GM19193 (cell line): Measurements from ENCODE around the gene KLHL3.

Experiments used
- POLR2A ChIP-seq: IDR thresholded peaks from 4 replicates; pipeline ENCODE4 v1.6.1; 2011; ENCODE audit not compliant: insufficient read depth, insufficient read length; ENCODE audit errors: extremely low read depth

KLHL3 gene

DNA sequence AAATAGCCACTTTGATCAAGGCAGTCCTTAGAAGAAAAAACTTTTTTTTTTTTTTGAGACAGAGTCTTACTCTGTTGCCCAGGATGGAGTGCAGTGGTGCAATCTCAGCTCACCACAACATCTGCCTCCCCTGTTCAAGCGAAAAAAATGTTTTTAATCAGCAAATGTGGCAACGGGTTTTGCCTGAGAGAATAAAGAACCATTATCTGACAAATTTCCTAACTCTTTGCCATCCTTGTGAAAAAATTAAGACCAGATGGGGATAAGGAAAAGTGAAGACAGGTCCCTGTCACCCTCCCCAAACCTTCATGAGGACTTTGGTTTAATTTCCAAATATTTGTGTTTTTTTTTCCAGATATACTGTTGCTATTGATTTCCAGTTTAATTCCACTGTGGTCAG is 129.5 kb downstream of the KLHL3 start:
- TF ChIP-seq POLR2A, result no peak

DNA sequence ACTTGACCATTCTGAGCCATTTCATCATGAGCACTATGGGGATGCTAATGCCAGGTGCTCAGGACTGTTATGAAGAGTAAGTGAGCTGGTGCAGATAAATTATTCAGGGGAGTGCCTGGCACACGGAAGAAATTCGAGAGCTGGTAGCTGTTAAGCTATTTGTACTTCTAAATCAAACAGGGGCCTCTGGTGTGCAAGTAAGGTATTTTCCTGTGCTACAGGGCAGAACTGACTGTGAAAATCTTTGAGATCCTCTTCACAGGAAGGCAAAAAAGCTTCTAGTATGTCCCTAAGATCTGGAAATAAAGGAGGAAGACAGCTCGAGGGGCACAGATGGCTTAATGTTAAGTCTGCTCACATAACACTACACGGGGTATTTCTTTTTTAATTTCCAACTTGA is 130.5 kb downstream of the KLHL3 start:
- TF ChIP-seq POLR2A, result no peak

DNA sequence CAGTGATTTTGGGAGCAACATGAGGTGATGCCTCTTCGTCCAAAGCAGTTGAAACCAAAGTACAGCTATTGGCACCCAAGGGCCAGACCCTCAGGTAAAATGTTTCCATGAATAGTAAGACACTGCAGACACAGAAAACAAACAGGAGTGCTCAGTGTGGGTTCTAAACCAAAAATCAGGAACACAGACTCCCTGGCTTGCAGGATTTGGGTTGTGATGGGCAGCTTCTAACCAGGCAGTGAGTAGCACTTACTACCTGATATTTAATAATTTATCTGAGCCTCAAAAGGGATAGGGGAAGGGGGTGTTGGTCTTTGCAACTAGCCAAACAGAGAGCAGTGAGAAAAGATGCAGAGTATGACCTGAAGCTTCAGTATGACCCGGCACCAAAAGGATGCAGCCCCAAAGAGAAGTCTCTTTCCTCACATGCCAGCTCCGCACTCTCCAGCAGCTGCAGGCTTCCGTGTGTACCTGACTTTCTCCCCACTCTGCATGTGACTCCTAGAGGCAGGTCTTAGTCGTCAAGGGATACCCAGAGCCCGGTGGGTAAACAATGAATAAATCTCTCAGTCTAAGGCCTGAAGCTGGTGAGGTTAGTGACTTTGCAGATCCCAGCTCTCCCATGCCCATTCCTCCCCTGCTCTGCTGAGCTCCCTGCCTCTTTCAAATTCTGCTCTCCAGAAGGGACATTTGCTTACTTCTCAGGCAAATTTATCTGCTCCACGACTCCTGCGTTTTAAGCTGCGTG is 131.4 kb downstream of the KLHL3 start:
- TF ChIP-seq POLR2A, result no peak

DNA sequence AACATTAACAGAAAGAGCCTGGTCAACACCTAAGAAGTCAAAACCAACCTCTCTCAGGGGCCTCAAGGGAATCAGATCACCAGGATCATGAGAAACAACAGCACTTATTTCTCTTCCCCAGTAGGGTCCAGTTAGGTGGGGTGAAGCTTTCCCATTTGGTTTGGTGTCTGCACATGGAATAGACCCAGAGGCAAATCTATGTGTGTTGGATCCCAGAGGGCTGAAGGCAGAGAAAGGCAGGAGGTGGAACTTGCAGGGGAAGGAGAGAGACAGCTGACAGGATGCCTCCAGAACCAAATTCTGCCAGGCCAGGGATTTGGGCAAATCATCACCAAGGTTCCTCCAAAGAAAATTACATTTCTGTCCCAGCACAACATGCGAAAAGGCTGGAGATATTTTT is 132.0 kb downstream of the KLHL3 start:
- TF ChIP-seq POLR2A, result no peak

DNA sequence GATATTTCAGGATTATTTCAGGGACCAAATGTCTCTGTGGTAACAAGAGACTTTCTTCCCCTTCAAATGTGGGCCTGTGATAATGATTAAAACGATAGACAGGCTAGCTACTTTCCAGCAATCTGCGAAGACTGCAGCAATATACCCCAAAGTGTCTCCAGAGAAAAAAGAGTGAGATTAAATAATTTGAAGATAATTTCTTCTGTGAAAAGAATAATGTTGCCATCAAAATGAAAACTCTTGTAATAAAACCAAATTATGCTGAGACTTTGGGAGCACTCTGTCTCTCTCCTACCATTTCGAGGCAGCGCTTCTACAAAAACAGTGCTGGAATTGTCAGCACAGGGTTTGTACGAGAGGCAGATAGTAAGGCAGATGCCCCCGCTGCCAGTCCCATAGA is 132.5 kb downstream of the KLHL3 start:
- no peak for TF ChIP-seq POLR2A

DNA sequence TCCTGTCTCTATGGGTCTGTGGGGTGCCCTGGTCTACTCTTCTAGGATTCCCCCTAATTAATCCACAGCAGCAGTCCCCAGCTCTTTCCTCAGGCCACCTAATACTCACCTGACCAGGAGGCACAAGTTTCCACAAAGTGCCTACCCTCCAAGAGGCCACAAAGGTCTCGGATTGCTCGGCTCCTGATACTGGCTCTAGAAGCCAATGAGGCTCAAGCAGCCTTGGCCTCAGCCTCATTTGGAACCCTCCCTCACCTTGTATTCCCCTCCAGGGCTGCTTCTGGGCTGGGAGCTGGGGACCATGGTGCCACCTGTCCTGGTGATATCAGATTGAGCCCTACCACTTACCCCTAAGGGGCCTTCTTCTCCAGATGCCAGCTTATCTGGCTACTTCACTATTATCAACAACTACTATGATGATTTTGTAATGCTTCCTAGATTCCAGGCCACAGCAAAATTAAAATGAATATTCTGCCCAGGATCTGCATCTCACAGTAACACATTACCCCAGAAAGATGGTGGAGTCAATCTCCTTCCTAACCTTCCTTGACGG is 133.1 kb downstream of the KLHL3 start:
- no peak for TF ChIP-seq POLR2A

DNA sequence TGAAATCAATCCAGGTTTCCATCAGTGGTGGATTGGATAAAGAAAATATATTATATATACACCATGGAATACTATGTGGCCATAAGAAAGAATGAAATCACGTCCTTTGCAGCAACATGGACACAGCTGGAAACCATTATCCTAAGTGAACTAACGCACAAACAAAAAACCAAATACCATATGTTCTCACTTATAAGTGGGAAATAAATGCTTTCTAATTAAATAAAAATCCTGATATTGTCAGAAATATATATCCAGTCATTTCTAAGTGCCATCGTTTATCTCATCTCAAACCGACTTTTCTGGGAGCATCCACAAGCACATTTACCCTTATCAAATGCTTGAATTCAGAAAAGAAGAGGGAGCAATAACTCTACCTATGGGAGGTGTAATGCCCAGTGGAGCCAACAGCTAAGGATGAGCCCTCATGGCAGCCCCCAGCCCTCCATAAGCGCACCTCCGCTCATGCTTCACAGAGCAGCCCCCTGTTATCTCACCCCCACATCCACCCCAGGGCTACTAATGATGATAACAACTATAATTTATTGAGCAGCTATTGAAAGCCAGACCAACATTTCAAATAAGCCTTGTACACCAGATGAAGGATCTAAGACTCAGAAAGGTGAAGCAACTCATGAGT is 135.0 kb downstream of the KLHL3 start:
- no peak for TF ChIP-seq POLR2A

DNA sequence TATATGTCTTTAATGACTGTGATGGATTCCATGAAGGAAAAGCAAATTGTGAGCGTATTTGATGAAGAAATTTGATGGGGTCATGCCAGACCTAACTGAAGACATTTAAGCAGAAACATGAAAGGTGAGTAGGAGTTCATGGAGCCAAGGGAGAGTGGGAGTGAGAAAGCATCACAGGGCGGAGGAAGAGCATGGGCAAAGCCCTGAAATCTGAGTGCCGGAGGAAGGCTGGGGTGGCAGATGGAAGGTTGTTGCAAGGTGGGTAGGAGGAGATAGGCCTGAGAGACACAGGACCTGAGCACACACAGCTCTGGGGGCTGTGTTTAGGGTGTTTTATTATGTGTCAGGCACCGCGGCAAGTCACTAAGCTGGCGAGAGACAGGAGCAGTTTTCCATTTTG is 136.4 kb downstream of the KLHL3 start:
- TF ChIP-seq POLR2A, result no peak

DNA sequence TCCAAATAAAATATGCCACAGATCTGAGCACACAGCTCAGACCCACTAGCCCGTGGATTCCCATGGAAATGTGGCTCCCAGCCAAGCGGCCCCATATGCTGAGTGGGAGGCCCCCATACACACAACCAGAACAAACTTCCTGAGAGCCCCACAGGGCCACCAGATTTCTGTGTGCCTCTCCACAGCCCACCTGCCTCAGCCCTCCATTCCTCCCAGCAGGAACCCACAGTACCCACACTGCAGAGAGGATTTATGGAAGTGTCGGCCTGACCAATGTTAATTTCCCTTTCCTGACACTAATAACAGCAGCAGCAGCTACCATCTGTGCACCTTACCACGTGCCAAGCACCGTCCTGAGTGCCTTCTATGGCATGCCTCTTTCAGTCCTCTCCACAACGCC is 137.5 kb downstream of the KLHL3 start:
- TF ChIP-seq POLR2A, result no peak

DNA sequence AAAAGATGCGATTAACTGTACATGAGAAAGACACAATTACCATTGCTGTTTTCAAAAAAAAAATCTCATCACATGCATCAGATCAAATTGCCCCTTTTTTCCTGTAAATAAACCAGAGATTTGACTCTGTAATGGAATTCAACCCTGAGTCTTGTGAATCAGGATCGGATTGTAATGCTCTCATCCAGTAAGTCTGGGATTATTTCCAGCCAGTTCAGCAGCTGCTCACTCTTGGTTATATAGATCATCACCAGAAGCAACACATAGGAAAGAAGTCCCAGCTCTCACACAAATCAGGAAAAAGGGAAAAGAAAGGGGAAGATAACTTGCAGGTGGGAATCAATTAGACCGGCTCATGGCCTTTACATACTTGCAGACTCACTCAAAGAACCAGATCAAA is 138.9 kb downstream of the KLHL3 start:
- TF ChIP-seq POLR2A, result no peak

DNA sequence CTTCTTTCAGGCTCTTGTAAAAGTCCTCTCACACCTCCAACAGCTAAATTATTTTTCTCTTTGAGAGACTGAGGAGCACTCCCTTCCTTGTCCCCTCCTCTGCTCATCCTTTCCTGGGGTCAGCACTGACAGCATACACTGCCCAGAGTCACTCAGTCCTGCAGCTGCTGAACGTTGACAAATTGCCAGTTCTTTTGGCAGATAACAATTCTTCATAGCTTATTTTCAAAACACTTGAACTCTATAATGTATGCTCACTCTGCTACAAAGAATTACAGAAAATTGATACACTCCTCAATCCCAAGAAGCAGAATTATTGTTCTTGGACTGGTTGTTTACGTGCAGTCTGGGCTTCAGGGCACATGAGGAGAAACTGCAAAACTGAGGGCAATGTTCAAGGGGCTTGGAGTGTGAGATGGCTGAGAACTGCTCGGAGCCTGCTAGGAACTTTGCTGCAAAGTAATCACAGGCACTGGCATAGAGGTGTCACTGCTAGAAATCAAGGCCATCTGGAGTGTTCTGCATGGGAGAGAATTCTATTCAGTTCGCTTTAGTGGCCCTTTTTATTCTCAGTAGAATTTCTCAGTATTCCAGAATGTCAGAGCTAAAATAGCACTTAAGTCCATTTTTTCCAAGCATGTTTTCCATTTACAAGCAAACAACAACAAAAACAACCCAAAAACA is 140.4 kb downstream of the KLHL3 start:
- no peak for TF ChIP-seq POLR2A

DNA sequence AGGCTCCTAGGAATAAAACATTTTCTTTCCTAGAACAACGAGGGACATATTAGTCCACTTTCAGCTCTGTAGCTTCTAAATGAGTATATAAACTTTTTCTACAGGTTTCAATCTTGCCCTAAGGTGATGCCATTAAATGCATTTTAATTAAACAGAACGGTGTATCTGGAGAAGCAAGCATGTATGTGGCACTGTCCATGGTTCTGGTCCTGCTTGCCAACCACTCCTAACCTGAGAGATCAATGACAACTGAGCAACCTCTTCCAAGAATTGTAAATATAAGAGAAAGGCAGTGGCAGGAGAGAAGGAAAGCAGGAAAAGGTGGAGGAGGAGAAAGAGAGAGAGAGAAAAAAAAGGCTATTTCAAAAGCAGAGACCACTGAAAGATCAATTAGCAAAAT is 141.2 kb downstream of the KLHL3 start:
- no peak for TF ChIP-seq POLR2A

DNA sequence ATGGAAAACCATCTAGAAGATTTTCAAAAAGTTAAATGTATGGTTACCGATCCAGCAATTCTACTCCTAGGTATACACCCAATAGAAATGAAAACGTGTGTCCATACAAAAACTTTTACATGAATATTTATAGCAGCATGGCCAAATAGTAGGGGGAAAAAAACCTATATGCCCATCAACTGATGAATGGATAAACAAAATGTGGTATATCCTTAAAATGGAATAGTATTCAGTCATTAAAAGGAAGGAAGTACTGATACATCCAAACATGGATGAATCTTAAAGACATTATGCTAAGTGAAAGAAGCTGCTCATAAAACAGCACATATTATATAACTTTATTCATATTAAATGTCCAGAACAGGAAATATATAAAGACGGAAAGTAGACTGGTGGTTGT is 143.6 kb downstream of the KLHL3 start:
- no peak for TF ChIP-seq POLR2A

DNA sequence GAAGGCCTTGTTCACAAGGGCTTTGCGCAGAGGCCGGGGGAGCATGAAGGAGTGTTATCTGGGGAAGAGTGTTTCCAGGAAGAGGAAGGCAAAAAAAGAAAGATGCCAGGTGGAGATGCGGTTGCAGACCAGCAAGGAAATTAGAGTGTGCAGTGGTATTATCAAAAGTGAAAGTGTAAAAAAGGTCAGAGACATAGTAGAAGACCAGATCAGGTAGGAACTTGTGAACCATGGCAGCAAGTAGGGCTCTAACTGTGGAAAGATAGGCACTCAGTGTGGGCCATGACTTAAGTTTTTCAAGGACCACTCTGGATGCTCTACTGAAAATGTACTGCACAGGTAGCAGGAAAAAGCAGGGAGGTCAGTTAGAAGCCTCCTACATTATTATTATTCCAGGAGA is 146.7 kb downstream of the KLHL3 start:
- no peak for TF ChIP-seq POLR2A

DNA sequence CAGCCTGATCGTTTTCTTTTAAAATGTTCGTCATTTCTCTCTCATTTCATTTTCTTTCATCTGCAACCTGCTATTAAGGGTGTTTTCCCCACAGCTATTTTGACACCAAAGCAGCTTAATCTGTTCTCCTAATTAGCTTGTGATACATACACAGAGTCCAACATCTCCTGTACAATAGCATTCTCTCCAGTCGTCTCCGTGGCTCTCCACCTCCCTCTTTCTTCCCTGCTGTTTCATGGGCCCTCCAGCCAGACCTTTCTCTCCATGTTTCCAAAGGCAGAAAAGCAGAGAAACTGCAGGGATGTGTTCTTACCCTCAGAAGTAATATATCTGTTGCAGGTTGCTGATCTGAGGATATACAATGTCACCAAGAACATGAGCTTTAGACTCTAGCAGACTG is 148.0 kb downstream of the KLHL3 start:
- no peak for TF ChIP-seq POLR2A

DNA sequence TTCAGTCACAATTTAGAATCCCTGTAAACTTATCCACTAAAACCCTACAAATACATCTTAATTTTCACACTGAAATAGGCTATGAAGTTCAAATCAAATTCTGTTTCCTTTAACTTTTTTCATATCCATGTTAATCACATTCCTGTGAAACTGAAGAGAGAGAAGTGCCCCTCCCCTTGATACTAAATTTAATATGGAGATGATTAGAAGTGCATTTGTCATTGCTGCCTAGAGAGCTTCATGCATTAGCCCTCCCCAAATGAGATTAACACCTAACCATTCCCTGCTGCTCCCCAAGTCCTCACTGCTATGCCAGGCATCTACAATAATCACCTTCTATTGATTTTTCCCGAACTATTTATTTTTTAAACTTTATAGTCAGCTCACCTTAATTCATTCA is 151.6 kb downstream of the KLHL3 start:
- TF ChIP-seq POLR2A, result no peak
